ENCODE results near the gene UGGT2.
"Not testable (repeated sequence)": the region's sequence is repeated elsewhere in the genome, so short reads cannot be mapped to it uniquely, and the experiment has no call there.

The UGGT2 gene, protein sequence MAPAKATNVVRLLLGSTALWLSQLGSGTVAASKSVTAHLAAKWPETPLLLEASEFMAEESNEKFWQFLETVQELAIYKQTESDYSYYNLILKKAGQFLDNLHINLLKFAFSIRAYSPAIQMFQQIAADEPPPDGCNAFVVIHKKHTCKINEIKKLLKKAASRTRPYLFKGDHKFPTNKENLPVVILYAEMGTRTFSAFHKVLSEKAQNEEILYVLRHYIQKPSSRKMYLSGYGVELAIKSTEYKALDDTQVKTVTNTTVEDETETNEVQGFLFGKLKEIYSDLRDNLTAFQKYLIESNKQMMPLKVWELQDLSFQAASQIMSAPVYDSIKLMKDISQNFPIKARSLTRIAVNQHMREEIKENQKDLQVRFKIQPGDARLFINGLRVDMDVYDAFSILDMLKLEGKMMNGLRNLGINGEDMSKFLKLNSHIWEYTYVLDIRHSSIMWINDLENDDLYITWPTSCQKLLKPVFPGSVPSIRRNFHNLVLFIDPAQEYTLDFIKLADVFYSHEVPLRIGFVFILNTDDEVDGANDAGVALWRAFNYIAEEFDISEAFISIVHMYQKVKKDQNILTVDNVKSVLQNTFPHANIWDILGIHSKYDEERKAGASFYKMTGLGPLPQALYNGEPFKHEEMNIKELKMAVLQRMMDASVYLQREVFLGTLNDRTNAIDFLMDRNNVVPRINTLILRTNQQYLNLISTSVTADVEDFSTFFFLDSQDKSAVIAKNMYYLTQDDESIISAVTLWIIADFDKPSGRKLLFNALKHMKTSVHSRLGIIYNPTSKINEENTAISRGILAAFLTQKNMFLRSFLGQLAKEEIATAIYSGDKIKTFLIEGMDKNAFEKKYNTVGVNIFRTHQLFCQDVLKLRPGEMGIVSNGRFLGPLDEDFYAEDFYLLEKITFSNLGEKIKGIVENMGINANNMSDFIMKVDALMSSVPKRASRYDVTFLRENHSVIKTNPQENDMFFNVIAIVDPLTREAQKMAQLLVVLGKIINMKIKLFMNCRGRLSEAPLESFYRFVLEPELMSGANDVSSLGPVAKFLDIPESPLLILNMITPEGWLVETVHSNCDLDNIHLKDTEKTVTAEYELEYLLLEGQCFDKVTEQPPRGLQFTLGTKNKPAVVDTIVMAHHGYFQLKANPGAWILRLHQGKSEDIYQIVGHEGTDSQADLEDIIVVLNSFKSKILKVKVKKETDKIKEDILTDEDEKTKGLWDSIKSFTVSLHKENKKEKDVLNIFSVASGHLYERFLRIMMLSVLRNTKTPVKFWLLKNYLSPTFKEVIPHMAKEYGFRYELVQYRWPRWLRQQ (N-terminal part only)

DNA sequence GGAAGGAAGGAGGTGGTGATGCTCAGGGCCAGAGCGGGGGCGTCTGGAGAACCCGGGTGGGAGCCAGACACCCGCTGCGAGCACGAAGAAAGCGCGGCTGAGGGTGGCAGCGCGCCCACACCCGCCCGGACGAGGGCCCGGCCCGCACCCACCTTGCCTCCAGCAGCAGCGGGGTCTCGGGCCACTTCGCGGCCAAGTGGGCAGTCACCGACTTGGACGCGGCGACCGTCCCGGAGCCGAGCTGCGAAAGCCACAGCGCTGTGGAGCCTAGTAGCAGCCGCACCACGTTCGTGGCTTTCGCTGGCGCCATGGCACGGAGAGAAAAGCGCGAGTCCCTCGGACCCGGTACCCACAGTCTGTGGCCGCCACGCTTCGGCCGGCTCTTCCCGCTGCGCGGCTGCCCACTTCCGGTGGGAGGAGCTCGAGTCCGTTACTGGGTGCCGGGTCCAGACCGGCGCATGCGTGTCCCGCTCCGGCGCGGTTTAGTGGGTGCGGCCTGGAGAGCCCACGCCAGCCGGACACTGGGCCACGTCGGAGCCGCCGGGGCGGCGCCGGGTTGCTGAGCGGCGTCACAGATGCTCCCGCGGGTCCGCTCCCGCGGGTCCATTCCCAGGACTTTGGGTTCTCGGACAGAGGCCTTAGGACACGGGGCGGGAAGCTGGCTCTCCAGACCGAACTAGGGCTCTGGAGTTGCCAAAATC, at the start of gene UGGT2:
TSS of gene UGGT2 (minus strand) at position 399 of the 701 bp plus-strand sequence. CDS start at position 310, 89 bp downstream.
- peak; percentile 92 for DNase-seq

DNA sequence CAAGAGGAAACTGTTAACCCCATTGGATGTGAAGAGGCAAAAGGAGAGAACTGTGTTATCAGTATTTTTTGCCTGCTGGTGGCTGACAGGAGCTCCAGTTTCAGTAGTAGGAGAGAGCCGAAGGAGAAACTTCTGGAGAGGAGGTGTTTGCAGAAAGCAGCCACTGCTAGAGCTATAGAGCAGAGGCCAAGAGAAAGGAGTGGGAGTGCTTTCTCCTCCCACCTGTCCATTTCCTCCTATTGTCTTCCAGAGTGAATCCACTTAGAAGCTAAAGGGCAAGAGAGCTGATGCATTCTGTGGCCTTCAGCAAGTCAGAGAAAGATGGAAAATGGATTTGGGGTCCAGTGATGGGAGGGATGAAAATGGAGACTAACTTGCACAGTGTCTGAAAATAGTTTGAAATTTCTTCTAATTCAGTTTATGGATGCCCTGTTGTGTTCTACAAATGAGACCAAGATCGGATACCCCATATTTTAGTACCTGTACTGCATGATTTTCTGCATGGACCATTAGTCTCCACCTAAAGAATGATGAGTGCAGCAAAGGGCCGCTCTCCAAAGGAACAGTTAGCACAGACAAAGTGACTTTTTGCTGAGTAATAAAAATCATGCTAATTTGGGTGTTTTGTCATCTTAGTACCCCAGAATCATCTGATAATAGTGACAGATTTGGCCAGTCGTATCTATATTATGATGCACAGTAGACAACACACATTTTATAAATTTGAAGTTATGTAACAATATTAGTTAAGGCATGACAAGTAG, 47.4 kb upstream of the UGGT2 start:
- DNase-seq, result no peak

DNA sequence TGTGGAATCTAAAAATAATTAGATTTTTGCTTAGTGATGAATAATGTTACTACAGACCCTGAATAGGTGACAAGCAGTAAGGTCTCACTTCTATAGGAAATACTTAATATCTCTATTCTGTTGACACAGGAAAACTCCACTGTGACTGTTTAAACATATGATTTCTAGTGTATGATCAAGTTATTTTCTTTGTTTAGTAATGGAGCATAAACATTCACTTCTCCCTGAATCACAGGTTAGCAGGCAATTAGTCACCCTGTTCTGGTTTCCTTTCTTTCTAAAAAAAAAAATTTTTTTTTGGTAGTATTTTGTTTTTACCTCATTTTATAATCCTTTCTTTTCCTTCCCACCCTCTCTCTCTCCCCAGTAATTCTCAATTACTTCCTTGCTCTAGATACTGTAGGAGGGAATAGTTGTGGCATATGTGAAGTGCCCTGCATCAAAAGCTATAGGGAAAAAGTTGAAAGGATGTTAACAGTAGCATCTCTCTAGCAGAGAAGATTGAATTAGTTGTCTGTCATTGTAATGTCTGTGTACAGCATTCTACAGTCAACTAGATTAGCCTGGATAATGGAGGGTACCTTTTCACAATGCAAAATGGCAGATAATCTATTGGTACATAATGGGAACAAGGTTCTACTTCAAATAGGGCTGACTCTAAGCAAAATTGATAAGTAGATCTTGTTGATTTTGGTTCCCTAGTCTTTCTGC, 40.2 kb upstream of the UGGT2 start:
- DNase-seq, result no peak

DNA sequence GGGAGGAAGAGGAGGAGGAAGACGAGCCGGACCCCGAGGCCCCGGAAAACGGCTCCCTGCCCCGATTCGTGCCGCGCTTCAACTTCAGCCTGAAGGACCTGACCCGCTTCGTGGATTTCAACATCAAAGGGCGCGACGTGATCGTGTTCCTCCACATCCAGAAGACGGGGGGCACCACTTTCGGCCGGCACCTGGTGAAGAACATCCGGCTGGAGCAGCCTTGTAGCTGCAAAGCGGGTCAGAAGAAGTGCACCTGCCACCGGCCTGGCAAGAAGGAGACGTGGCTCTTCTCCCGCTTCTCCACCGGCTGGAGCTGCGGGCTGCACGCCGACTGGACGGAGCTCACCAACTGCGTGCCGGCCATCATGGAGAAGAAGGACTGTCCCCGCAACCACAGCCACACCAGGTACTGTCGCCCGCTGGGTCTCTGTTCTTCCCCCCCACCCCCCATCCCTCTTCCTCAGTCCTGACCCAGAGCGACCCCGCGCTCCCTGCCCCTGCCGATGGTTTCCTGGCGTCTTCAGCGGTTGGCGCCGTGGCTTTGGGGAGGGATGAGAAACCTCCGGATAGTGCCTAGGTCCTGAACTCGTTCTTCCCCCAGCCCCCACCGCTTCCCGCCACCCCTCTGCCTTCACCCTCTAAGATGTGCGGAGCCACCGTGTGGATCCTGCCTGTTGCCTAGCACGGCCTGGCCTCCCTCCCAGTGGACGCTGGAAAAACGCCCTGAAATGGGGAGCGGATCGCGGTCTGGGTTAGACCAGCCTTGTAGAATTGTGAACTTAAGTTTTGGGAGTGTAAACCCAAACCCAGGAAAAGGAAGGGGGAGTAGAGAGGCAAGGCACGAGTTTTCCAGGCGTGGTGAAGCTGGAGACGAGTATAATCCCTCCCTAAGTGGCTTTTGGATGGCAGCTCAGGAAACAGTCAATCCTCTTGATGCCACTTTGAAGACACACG, 38.2 kb upstream of the UGGT2 start:
- DNase-seq, result no peak

DNA sequence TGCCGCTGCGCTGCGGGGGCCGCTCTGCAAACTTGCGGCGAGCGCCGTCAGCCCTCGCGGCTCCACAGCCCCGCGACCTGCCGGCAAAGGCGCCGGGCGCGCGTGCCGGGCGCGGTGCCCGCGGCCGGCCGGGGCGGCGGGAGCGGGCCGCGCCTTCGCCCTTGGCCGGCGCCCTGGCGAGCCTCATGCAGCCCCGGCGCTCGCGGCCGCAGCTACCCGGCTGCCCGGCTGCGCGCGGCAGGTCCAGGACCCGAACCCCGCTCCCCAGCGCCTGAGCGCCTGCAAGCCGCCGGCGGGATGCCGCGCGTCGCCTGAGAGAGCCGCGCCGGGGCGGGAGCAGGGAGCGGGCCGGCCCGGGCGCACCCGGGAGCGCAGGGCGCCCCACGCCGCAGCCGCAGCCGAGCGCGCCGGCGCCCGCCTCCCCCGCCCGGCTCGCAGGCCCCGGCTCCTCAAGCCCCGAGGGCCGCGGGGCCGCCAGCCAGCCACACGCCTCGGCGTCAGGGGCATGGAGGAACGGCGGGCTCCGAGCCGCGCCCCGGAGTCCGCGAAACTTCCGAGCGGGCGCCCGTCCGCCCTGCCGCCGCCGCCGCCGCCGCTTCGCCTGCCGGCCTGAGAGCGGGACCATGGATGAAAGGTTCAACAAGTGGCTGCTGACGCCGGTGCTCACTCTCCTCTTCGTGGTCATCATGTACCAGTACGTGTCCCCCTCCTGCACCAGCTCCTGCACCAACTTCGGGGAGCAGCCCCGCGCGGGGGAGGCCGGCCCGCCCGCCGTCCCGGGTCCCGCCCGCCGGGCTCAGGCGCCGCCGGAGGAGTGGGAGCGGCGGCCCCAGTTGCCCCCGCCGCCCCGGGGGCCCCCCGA, 37.3 kb upstream of the UGGT2 start:
- no peak for DNase-seq

DNA sequence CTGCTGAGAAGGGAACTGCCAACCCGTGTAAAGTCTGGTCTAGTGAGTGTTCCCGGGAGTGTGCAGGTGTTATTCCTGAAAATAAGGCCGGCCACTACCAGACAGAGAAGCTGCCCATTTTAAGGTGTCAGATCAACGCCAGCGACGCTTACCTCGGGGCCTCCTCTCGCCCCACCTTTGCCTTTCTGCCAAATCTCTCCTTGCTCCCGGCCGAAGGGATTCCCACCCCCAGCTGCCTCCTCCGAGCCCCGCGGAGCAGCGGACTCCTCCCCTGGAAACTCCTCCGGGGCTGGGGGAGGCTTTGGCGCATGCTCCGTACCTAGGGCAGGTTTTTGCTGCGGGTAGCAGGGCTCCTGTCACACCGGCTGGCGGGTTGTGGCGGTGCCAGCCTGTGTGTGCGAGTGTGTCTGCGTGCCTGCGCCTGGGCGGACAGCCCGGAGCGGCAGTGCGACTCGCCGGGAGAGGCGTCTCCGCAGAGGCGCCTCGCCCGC, 36.6 kb upstream of the UGGT2 start, which contains the start of gene HS6ST3:
TSS of gene HS6ST3 (plus strand) at position 359 of the 491 bp plus-strand sequence.
- DNase-seq, result no peak

DNA sequence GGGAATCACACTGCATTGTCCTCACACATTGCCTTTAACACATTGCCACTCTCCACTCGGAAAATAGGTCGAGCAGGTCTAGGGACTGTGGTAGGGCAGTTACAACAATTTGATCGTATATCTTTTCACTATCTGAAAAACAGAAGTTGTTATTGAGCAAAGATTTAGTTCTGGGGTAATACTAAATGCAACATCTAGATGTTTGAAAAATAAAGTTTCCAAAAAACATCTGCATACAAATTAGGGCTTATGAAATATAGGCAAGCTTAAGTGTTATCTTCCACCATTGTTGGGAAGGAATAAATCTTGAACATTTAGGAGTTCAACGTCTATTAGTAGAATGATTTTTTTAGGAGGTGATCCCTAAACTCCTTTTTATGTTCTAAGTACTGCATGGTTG, 35.9 kb upstream of the UGGT2 start:
- no peak for DNase-seq

DNA sequence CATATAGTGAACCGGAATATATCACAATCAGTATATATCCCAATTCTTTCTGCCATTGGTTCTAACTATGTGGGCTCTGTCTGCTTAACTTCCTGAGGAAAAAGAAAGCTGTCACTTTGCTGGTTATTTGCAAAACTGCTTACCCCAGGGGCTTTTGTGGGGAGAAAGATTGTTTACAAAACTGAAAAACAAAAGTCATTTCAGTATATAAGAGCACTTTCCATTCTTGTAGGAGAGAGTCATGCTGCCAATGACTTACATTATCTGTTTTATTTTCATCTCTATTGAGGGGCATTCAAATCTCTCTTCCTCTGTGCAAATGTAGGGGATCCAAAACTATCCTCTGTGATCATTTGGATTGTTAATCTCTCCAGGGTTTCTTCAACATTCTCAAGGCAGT, 33.5 kb upstream of the UGGT2 start:
- no peak for DNase-seq

DNA sequence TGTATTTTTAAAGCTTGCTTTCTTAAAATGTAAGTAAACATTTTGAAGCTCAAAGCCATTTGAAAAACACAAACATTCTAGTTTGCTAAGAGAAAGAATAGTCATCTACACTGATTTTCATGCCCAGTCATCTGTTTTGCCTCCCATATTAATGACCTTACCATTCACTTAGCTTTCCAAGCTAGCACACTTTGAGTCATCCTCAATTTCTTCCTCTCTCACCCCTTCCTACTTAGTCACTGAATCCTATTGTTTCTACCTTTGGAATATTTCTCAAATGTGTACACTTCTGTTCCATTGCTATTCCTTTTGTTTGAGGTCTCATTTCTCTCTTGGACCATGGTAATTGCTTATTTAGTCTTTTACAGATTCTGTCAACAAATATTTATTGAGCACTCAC, 29.4 kb upstream of the UGGT2 start:
- DNase-seq, result no peak

DNA sequence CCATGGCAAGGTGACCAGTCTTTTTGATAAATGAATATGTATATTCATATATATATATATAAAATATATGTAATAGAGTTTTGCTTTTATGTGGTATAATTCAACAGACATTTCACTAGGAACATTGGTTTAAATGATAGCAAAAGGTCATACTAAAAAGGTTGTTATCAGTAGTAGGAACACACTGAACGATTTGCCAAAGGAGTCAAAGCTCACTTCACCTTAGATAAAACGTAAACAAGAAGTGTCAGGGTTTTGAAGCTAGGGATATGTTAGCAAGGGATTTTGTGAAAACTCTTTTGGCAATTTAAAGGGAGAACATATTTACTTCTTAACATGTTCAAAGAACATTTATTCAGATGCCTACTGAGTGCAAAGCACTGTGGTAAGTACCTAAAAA, 28.7 kb upstream of the UGGT2 start:
- no peak for DNase-seq

DNA sequence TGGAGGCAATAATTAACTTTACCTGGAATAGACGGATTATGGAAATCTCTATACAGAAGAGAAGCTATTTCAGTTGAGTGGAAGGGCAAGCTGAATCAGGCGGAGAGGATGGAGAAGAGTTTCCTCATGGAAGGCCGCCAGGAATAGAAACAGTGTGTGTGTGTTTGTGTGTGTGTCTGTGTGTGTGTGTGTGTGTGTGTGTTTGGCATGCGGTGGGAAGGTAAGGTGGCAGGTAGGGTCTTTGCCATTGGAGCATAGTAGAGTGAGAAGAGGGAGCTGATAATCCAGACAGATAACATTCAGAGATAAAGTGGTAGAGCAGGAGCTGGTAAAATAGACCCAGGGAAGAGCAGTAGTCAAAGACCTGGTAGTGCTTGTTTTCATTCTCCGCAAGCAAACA, 27.5 kb upstream of the UGGT2 start:
- no peak for DNase-seq

DNA sequence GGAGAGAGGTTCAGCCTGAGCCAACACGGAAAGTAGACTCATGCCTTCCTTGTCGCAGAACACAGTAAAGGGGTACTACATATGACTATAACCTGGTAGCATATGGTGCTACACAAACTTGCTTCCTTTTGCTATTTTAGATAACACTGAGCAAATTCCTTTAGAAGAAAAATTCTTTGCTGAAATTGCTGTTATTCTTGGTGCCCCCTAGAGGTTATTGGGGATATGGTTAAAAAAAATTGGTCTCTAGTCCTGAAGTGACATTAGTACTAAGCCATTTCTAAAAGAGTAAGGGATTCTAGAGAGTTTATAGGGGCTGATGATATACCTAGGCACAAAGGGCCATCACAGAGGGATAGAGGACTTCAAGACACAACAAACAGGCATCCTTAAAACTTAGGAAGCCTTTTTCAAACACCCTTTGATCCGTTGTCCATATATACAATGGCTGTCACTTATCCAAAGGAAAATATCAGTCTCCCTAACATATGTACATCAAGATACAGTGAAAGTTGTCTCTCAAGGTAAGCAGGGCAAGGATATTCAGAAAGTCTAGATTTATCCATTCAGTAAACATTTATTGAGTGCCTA, 22.8 kb upstream of the UGGT2 start:
- no peak for DNase-seq

DNA sequence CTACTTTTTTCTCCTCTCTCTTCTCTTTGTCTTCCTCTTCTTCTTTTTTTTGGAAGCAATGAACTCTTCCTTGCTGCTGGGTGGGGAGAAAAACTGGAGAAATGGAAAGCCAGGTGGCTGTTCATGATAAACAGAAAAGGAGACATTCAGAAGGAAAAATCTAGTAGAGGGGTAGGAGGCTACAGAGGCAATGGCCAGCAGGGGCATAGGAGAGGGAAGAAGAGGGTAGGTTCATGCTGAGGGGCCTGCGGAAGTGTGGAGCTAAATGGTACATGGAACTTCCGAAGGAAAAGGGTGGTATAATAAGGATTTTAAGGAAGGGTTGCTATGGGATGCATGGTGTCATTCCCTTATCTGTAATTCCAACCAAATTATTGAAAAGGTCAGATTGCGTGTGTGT, 19.2 kb upstream of the UGGT2 start:
- no peak for DNase-seq

DNA sequence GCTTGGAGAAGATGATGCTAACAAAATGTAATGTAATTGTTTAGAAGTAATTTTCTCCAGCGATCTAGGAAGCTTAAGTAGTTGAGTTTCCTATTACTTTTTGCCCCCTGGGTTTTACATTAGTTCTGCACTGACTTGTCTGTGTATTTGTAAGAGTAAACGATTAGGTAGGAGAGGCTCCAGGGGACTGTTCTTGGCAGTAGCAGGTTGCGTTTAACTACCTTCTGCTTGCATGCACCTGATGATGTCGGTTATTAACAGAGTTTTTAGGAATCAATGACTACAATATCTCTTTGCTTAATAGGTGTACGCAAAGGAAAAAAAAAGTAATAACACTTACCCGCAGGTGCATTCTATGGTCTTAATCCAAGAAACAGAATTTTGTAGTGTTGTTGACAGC, 18.3 kb upstream of the UGGT2 start:
- no peak for DNase-seq

DNA sequence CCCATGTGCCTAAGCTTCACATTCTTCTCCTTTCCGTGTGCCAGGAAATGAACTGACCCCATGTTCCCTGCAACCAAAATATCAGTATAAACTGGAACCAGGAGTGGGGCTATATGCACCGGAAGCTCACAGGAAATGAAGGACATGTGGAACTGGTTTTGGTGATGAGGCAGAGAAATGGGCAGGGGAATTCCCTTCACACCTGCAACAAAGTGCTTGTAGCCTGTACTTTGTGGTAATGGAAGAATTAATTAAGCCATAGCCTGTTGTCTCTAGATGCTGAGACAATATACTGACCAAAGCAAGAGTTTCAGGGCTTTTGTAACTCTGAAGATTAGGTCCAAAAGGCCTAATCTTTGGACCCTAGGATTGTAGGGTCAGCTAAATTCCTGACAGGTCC, 15.5 kb upstream of the UGGT2 start:
- no peak for DNase-seq

DNA sequence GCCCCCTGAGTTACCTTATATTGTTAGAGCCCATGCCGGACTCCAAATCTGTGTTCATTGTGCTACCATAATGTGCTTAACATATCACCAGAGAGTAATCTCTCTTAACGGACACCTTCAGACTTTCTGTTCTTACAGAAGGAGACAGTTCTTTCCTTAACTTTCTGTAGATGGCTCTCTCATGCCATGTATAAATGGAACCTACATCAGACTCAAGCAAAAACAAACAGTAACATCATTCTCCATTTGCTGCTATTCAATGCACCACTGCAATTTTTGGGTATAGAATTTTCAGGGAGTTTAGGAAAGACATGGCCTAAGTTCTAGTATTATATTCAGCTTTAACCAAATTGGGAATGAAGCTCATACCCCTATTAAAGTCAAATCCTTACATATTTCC, 12.6 kb upstream of the UGGT2 start:
- no peak for DNase-seq

DNA sequence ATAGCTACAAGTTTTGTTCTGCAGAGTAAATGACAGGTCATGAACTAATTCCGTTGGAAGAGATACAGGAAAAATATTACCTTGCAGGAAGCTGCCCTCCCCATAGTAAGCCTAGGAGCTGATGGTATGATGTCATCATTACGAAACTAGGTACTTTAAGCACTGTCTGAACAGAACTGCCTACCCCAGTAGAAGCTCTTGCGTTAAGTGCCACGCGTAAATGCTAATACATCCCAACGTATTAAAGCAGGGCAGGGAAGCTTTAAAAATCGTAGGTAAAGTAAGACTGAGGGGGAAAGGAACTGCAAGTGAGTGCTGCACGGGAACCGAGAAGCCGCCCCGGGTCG, 572 bp downstream of the UGGT2 start:
- DNase-seq, result peak; percentile 52

DNA sequence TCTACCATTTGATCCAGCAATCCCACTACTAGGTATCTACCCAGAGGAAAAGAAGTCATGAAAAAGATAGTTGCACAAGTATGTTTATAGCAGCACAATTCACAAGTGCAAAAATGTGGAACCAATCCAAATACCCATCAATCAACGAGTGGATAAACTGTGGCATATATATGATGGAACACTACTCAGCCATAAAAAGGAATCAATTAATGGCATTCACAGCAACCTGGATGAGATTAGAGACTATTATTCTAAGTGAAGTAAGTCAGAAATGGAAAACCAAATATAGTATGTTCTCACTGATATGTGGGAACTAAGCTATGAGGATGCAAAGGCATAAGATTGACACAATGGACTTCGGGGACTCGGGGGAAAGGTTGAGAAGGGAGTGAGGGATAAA, 1.3 kb downstream of the UGGT2 start:
- not testable (repeated sequence) for DNase-seq

All from NCI-H226 (cell line).